GM12892 (cell line): ENCODE measurements around the gene IL1RAPL1.

Source experiments
- POLR2A ChIP-seq: IDR thresholded peaks from 2 replicates; pipeline ENCODE4 v1.6.1; 2011; ENCODE audit warnings: low read depth, low read length, control low read depth
- POLR2AphosphoS5 ChIP-seq: IDR thresholded peaks from 2 replicates; pipeline ENCODE4 v1.6.1; 2011; ENCODE audit warnings: low read depth, low read length, control low read depth

GRCh38 chrX:29348288-29348687 is 761.0 kb downstream of the IL1RAPL1 start:
- no peak for TF ChIP-seq POLR2A
- no peak for TF ChIP-seq POLR2AphosphoS5
